ENCODE measurements around the gene SDHB.

DNA sequence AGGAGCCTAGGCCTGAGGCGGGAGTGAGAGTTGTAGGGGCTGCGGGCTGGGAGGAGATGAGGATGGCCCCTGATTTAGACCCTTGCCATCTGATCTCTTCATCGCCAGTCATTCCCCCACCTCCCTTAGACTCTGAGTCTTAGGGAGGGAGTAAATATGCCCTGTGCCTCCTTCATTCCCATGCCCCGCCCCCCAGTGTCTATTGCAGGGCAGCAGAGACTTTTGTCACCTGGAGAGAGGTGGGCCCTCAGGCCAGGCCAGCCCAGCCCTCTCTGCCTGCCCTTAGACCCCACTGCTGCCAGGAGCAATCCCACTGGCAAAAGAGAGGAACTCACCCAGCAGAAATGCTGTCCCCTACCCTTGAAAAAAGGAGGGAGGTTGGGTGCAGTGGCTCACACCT is 70.2 kb downstream of the SDHB start:
- TF ChIP-seq, protein P1, sequence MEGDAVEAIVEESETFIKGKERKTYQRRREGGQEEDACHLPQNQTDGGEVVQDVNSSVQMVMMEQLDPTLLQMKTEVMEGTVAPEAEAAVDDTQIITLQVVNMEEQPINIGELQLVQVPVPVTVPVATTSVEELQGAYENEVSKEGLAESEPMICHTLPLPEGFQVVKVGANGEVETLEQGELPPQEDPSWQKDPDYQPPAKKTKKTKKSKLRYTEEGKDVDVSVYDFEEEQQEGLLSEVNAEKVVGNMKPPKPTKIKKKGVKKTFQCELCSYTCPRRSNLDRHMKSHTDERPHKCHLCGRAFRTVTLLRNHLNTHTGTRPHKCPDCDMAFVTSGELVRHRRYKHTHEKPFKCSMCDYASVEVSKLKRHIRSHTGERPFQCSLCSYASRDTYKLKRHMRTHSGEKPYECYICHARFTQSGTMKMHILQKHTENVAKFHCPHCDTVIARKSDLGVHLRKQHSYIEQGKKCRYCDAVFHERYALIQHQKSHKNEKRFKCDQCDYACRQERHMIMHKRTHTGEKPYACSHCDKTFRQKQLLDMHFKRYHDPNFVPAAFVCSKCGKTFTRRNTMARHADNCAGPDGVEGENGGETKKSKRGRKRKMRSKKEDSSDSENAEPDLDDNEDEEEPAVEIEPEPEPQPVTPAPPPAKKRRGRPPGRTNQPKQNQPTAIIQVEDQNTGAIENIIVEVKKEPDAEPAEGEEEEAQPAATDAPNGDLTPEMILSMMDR (IDR thresholded peaks at IDR 0.05 in 4 of 5, conservative IDR thresholded peaks at IDR 0.05 in 1 of 5) = no peak
- TF ChIP-seq POLR2A (IDR thresholded peaks at IDR 0.05) = no peak

Data from gastrocnemius medialis (tissue), 4 donors.